Endometrial microvascular endothelial cells (primary cell): ENCODE results near the gene COL6A2. TPM values are rescaled to one million over a fixed set of nuclear protein-coding genes. Genes with fewer than 3 reads are reported as not detected.
"Not testable (repeated sequence)": the region's sequence is repeated elsewhere in the genome, so short reads cannot be mapped to it uniquely, and the experiment has no call there.

Experiments
- in situ Hi-C: cut with HindIII; loops from 2 replicates; pipeline ENCODE4 v1.10.0; 2017; ENCODE audit warnings: low sequenced_read_pairs, low pct_unique_long_range_greater_than_20kb; ENCODE audit errors: inconsistent ontology term
- total RNA-seq: library from RNA; depleted of rRNA; stranded (reverse); fragments of >200 nt; gene quantifications from one replicate; pipeline ENCODE4 v1.2.3, GENCODE V29; 2015; ENCODE audit errors: inconsistent ontology term

Gene COL6A2
- total RNA-seq, 1 donor from 2014 or later: 11.2 TPM

DNA sequence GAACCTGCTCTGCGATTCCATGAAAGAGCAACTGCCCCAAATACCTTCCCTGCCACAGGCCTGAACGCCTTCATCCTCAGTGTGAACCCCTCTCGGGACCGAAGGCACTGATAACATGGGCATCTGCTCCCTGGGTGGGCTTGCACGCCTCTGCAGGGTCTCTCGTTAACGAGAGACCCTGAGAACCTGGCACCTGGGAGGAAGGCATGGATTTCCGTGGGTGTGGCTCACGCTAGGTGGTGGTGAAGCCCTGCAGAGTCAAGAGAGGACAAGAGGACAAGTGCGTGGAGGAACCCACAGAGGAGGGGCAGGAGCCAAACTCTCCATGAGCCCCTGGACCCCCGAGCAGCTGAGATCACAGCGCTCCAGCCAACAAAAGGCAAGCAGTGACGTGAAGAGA lies 26.8 kb upstream of the COL6A2 start:
- in situ Hi-C loops: no loop called here

DNA sequence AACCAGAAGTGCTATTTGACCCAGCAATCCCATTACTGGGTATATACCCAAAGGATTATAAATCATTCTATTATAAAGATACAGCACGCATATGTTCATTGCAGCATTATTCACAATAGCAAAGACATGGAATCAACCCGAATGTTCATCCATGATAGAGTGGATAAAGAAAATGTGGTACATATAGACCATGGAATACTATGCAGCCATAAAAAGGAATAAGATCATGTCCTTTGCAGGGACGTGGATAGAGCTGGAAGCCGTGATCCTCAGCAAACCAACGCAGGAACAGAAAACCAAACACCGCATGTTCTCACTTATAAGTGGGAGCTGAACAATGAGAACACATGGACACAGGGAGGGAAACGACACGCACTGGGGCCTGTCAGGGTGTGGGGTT lies 21.2 kb upstream of the COL6A2 start:
- in situ Hi-C loops: not testable (repeated sequence)

DNA sequence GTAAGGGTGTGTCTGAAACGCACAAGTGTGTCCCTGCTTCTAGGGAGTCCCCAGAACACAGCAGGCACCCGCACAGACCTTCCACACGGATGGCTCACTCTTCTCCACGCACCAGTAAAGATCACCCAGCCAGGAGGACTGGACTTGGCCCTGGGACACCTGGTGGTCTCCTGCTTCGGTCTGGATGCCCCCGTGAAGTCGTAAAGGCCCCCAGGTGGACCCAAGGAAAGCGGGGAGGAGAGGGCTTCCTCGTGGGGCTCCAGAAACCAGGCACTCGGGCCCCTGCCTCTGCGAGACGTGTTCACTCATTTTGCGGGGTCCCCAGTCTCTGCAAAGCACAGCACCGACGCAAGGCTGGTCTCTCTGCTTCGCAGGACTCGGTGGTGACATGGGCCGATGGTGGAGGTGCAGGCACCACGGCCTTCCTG lies 20.2 kb upstream of the COL6A2 start:
- in situ Hi-C loops: no loop called here

DNA sequence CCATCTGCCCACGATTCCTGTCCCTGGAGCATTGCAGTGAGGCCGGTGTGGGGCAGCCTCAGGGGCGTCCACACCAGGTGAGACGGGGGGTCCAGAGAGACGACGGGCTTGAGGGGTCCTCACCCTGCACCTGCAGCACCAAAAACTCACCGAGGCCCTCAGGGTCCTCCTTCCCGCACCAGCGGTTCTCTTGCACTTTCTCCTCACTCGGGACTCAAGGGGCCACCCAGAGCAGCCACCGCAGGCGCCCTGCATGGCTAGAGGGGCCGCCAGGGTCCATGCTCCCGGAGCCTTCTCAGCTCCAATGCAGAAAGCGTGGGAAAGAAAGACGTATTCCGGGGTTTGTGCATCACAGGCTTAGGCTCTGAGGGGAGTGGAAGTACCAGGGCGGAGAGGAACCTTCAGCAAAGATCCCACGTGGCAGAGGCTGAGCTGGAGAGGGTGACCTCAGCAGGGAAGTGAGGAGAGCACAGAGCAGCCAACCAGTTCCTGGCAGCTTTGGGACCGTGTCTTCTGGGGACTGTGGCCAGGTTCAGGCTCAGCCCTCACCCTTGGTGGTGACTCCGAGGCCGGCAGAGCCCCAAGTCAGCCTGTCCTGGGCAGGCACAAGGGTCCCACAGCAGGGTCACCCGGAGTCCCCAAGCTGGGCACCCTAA lies 19.5 kb upstream of the COL6A2 start:
- in situ Hi-C loops: no loop called here

DNA sequence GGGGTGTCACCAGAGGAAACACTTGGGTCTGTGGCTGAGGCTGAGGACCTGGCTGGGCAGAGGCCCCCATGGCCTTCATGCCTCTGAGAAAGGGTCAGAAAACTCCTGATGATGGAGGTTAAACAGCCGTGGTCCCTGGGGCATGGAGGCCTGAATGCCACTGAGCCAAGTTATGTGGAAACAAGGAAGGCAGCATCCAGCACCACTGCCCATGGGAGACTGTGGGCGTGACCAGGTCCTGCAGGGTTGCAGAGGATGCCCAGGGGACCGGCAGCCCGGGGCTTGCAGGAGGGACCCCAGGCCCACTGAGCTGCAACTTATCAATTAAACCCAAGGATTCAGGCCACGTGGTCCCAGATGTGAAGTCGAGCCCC lies 18.9 kb upstream of the COL6A2 start:
- in situ Hi-C loops: no loop called here

DNA sequence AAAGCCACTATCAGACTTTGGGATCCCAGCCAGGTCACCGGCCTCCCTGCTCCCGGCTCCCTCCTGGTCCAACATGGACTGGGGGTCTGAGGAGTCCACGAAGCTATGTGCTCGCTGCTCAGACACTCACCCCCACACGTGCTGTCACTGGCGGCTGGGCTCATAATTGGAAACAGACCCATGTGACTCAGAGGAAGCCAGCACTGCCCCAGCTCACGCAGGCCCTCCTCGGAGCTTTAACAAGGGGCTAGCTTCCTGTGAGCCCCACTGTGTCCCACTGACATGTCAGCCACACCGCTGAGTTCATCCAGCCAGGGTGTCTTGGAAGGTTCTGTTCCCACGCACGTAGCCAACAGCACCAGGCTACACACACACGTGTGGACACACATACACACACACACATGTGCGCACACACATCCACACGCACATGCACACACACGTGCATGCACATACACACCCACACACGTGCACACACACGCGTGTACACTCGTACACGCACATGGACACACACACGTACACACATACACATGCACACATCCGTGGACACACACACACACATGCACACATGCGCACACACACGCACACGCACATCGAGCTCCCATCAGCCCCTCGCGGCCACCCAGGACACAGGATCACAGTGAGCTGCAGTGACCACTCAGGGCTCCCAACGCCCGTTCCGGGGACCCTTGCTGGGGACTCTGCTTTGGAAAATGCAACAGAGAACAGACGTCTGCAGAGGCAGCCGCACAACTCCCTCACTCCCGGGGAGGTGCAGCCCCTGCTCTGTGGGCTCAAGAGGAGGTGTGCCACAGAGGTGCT lies 18.4 kb upstream of the COL6A2 start:
- in situ Hi-C loops: no loop called here

DNA sequence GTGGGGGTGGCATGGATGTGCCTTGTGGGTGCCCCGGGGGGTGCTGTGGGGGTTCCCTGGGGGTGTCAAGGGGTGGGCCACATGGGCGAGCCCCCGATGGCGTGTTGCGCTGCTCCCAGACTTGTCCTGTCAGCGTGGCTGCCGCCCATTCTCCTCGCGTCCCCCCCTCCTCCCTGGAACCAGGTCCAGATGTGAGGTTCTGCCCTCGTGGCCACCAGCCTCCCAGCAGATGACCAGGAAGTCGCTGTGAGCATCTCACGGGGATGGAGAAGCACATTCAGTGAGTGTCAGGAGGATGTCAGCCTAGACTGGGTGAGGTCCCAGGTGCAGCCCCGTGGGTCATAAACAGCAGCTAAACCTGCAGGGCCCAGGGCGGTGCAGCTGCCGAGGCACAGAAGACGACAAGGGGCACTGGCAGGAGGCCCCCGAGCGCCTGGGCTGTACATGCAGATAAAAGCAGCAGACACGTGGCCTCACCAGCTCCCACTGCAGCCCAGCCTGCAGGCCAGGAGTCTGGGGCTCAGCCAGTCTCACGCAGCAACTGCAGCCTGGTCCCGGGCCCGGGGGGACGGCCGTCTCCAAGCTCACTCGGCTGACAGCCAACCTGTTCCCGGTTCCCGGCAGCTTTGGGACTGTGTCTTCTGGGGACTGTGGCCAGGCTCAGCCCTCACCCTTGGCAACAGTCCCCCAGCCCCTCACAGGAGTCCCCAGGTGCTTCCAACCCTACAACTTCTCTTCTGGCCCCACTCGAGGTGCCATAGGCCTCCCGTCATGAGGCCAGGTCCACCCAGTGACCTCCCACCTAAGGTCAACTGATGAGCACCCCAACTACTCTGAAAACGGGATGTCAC lies 17.5 kb upstream of the COL6A2 start:
- in situ Hi-C loops: no loop called here

- in situ Hi-C loops: no loop called here
Observed at GRCh38 chr21:46081022-46081861, 16.7 kb upstream of the COL6A2 start.

GRCh38 chr21:46081862-46082712 lies 15.8 kb upstream of the COL6A2 start:
- in situ Hi-C loops: no loop called here

GRCh38 chr21:46082713-46082962 lies 15.3 kb upstream of the COL6A2 start:
- in situ Hi-C loops: no loop called here

DNA sequence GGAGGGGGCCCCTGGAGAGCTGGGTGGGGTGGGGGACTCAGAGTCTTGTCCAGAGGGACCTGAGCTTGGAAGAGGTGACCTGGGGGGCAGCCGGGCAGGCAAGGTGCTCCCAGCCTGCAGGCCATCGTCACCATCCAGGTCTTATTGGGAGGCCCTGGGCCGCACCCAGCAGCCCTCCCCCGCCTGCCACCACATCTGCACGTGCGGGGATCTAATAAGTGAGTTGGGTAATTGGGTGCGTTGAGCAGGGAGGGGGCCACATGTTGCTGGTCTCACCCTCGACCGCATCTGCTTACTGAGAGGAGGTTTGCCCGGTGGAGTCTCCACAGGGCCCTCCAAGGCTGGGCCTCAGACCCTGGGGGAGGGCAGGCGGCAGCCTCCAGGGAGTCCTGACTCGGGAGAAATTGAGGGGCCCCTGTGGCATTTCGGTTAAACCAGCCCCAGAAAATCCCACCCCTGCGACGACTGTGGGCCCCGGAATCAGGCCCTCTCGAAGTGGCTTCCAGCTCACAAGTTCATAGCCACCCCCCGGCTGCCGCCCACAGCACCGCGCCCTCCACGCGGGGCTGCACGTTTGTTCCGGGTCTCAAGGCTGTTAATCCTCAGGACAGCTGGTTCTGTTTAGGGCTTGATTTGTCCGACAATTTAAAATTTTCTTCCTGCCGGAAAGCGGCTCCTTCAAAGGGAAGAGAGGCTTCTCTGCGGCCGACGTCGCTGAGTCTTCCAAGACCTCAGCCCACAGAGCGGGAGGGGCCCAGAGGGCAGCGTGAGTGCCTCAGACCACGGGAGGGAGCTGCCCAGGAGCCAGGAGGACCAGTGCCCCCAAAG lies 14.7 kb upstream of the COL6A2 start:
- in situ Hi-C loops: no loop called here

DNA sequence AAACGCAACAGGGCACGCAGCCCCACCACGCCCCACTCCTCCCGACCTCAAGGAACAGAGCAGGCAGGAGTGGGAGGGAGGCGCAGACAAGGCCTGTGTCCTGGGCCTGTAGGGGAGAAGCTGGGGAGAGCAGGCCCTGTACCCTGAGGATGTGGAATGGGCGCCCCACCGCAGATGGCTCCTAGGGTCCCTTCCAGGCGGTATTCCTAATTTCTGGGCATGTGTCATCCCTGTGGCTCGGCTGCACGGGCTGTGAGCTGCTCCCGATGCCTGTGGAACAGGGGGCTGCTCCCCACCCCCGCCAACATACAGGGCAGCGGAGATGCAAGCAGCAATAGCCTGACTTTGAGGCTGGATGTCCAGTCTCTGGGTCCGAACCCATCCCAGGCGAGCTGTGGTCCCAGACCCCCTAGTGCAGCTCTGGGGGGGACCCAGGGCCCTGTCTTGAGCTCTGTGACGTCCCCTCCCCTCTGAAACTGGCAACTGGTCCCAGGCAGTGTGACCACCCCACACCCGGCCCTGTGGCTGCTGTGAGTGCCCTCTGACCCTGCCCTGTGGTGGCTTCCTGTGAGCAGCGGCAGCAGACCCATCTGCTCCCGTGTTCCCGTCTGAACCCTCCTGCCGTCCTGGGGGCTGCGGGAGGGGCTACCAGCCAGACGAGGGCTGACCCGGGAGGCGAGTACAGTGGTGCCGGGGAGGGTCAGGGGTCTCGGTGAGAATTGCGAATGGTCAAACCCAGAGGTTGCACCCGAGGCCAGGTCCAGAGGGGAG lies 13.9 kb upstream of the COL6A2 start:
- in situ Hi-C loops: no loop called here

GRCh38 chr21:46084709-46085108 lies 13.2 kb upstream of the COL6A2 start:
- in situ Hi-C loops: no loop called here

DNA sequence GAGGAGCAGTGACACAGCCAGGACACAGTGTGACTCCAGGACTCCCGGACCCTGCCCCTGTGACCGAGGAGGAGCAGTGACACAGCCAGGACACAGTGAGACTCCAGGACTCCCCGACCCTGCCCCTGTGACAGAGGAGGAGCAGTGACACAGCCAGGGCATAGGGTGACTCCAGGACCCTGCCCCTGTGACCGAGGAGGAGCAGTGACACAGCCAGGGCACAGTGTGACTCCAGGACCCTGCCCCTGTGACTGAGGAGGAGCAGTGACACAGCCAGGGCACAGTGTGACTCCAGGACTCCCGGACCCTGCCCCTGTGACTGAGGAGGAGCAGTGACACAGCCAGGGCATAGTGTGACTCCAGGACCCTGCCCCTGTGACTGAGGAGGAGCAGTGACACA lies 12.7 kb upstream of the COL6A2 start:
- in situ Hi-C loops: not testable (repeated sequence)

- in situ Hi-C loops: no loop called here
Observed at GRCh38 chr21:46087641-46088040, 10.3 kb upstream of the COL6A2 start.

DNA sequence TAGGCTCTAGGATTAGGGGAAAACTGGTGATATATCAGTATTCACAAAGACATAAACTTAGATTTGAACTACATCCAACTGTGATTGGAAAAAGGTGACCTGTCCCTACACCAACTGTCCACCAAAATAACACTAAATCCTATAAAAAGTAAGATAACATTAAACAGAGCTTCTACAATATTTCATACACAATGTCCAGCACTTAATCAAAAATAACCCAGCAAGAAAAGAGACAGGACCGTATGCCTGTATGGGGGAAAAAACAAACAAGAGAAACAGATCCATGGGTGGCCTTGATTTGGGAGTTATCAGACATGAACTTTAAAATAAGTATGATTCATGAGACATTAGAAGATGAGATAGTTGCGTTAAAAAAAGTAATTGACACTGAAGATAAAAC lies 9.7 kb upstream of the COL6A2 start:
- in situ Hi-C loops: no loop called here

DNA sequence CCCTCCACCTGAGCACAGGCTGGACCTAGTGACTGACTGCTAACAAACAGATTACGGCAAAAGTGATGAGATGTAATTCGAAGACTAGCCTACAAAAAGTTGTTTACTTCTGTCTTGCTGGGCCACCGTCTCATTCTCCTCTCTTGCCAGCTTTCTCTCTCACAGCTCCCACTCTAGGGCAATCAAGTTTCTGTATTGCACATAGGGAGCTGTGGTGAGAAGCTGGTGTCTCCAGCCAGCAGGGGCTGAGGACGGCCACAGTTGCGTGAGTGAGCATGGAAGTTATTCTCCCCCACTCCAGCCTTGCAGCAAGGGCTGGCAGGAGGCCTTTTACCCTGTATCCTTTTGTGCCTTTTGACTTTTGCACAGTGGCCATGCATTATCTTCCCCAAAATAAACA lies 8.6 kb upstream of the COL6A2 start:
- in situ Hi-C loops: no loop called here
